ENCODE measurements around the gene FBN2.

FBN2 gene

GRCh38 chr5:128237000-128237399, 301.0 kb downstream of the FBN2 start:
- DNase-seq, result no peak

GRCh38 chr5:128236334-128236733, 301.7 kb downstream of the FBN2 start:
- DNase-seq, result no peak

GRCh38 chr5:128234928-128235641, 303.0 kb downstream of the FBN2 start:
- no peak for DNase-seq

- DNase-seq, result no peak
Observed at GRCh38 chr5:128228521-128228920, 309.5 kb downstream of the FBN2 start.

- no peak for DNase-seq
Observed at GRCh38 chr5:128228008-128228407, 310.0 kb downstream of the FBN2 start.

GRCh38 chr5:128225245-128226030, 312.6 kb downstream of the FBN2 start:
- no peak for DNase-seq

- no peak for DNase-seq
Observed at GRCh38 chr5:128224336-128224735, 313.7 kb downstream of the FBN2 start.

GRCh38 chr5:128220841-128221240, 317.2 kb downstream of the FBN2 start:
- DNase-seq, result no peak

GRCh38 chr5:128216860-128217531, 321.0 kb downstream of the FBN2 start:
- DNase-seq, result no peak

GRCh38 chr5:128216285-128216684, 321.8 kb downstream of the FBN2 start:
- DNase-seq, result no peak

- DNase-seq, result no peak
Observed at GRCh38 chr5:128213833-128214232, 324.2 kb downstream of the FBN2 start.

GRCh38 chr5:128213340-128213739, 324.7 kb downstream of the FBN2 start:
- DNase-seq, result no peak

- DNase-seq, result no peak
Observed at GRCh38 chr5:128212191-128212806, 325.7 kb downstream of the FBN2 start.

- DNase-seq, result no peak
Observed at GRCh38 chr5:128208436-128208835, 329.6 kb downstream of the FBN2 start.
